Kidney epithelial cell (primary cell): ENCODE data around the gene ZNF260. TPM values are rescaled to one million over a fixed set of nuclear protein-coding genes. Genes with fewer than 3 reads are reported as not detected.
"Not testable (repeated sequence)": the region's sequence is repeated elsewhere in the genome, so short reads cannot be mapped to it uniquely, and the experiment has no call there.

ENCODE experiments used
- DNase-seq: peaks from one replicate; pipeline ENCODE4 v3.0.0-alpha.2; 2010; ENCODE audit warnings: low read depth
- H3K27me3 ChIP-seq: 2 replicates; pipeline ENCODE4 v1.6.0; 2011; ENCODE audit warnings: low read length; ENCODE audit not compliant: control insufficient read depth, insufficient read depth
- H3K36me3 ChIP-seq: 2 replicates; pipeline ENCODE4 v1.5.1; 2011; ENCODE audit warnings: low read length; ENCODE audit not compliant: control insufficient read depth, insufficient read depth
- H3K4me3 ChIP-seq: 2 replicates; pipeline ENCODE4 v1.5.1; 2011; ENCODE audit warnings: low read depth, mild to moderate bottlenecking, control low read depth, low read length
- total RNA-seq: library from RNA; depleted of rRNA; stranded (reverse); fragments of >200 nt; gene quantifications from 2 replicates; pipeline ENCODE4 v1.2.3, GENCODE V29; 2015
- TF ChIP-seq, protein P1 (sequence below): IDR thresholded peaks from 2 replicates; pipeline ENCODE4 v1.5.1; 2011; ENCODE audit warnings: mild to moderate bottlenecking, moderate library complexity, low read length, control low read depth, inconsistent platforms; ENCODE audit not compliant: insufficient read depth, poor library complexity, severe bottlenecking

ZNF260 gene
- total RNA-seq, 1 donor from 2014 or later, result 18.6 TPM

DNA sequence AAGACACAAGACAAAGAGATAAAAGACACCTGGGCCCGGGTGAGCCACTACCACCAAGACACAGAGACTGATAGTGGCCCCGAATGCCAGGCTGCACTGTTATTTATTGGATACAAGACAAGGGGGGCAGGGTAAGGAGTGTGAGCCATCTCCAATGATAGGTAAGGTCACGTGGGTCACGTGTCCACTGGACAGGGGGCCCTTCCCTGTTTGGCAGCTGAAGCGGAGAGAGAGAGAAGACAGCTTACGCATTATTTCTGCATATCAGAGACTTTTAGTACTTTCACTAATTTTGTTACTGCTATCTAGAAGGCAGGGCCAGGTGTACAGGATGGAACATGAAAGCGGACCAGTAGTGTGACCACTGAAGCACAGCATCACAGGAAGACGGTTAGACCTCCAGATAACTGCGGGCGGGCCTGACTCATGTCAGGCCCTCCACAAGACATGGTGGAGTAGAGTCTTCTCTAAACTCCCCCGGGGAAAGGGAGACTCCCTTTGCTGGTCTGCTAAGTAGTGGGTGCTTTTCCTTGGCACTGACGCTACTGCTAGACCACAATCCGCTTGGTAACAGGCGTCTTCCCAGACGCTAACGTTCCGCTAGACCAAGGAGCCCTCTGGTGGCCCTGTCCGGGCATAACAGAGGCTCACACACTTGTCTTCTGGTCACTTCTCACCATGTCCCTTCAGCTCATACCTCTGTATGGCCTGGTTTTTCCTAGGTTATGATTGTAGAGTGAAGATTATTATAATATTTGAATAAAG, 35.2 kb downstream of the ZNF260 start:
- H3K27me3 ChIP-seq, DNase-seq, H3K4me3 ChIP-seq, H3K36me3 ChIP-seq: not testable (repeated sequence)
- TF ChIP-seq, protein P1, sequence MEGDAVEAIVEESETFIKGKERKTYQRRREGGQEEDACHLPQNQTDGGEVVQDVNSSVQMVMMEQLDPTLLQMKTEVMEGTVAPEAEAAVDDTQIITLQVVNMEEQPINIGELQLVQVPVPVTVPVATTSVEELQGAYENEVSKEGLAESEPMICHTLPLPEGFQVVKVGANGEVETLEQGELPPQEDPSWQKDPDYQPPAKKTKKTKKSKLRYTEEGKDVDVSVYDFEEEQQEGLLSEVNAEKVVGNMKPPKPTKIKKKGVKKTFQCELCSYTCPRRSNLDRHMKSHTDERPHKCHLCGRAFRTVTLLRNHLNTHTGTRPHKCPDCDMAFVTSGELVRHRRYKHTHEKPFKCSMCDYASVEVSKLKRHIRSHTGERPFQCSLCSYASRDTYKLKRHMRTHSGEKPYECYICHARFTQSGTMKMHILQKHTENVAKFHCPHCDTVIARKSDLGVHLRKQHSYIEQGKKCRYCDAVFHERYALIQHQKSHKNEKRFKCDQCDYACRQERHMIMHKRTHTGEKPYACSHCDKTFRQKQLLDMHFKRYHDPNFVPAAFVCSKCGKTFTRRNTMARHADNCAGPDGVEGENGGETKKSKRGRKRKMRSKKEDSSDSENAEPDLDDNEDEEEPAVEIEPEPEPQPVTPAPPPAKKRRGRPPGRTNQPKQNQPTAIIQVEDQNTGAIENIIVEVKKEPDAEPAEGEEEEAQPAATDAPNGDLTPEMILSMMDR, result peak; percentile 26

DNA sequence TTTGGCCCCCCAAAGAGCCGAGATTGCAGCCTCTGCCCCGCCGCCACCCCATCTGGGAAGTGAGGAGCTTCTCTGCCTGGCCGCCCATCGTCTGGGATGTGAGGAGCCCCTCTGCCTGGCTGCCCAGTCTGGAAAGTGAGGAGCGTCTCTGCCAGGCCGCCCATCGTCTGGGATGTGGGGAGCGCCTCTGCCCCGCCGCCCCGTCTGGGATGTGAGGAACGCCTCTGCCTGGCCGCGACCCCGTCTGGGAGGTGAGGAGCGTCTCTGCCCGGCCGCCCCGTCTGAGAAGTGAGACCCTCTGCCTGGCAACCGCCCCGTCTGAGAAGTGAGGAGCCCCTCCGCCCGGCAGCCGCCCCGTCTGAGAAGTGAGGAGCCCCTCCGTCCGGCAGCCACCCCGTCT, 37.2 kb downstream of the ZNF260 start:
- not testable (repeated sequence) for H3K4me3 ChIP-seq, H3K36me3 ChIP-seq, DNase-seq, H3K27me3 ChIP-seq

DNA sequence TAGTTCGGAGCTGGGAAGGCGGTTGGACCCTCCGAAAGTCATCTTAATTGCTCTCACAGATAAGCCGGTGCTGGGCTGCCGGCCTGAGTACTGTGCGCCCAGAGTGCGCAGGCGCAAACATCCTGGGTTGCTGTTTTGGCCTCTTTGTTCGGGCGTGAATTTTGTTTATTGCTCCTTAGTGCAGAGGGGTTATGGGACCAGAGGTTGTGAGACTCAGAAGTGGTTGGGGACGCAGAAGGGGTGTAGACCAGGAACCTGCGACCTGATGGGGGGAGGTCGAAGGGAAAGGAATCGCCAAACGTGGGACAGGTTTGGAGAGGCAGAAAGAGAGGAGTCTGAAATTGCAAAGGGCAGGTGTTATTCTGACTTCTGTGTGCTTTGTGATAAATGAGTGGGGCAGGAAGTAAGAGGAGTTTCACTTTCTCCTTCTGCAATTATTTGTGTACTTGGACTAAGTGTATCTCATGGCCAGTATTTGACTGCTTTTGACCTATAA, 38.1 kb downstream of the ZNF260 start:
- DNase-seq, result peak; percentile 64
- TF ChIP-seq, protein P1, result no peak
- Histone ChIP-seq H3K27me3 (no peaks in the 10 kb centered on the region), H3K4me3 (peak overlapping the region; percentile 72), H3K36me3 (no peaks in the 10 kb centered on the region)

DNA sequence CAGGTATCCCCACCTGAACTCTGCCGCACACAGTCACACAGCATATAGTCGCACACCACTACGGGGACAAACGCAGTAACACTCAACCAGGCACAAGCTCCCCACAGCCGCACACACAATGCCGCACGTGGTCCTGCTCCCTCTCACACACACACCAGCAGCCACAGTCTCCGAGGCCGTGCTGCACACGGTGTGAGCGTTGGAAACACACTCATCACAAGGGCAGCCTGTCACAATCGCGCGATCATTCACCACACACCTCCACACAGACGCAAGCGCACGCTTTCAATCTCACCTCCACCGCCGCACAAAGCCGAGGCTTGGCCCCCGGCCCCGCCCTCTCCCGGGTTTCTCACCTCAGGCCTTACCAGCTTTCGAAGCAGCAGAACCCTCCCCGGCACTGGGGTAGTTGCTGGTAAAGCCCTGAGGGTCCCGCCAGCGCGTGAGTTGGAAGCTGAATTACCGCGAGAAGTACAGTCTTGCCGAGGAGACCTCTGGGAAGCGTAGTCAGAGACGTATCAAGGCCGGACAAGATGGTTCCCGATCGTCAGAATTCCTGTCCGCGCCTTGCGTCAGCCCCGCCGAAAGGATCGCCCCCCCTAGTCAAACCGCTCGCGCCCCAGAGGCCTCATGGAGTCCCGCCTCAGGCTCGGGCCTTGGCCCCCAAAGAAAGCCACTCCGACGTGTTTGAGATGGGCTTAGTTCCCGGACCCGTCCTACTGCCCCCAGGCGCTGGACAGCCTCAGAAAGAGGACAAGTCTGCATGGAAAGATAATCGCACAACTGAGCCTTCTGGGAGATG, 38.8 kb downstream of the ZNF260 start, which contains the start of gene ZNF566:
TSS of gene ZNF566 (minus strand) at position 444 of the 802 bp plus-strand sequence. CDS start 13,004 bp downstream, outside the sequence.
- H3K4me3 ChIP-seq, result peak within 1 kb of the TSS; percentile 72
- H3K36me3 ChIP-seq, result no peaks in the 10 kb centered on the region
- peak; percentile 96 for DNase-seq
- TF ChIP-seq, protein P1, result no peak
- H3K27me3 ChIP-seq, result no peaks in the 10 kb centered on the region

DNA sequence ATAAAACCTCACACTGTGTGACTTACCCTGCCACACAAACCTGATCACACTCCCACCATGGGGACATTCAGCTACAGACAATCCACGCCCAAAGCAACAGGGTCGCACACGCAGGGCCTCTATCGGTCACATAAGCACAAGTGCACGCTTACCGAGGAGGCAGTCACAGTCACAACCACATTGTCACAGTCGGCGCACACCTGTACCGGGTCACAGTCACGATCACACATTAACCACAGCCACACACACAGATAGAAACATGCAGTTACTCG, 39.3 kb downstream of the ZNF260 start:
- H3K36me3 ChIP-seq, result no peaks in the 10 kb centered on the region
- H3K27me3 ChIP-seq, result no peaks in the 10 kb centered on the region
- TF ChIP-seq, protein P1, result no peak
- DNase-seq, result no peak
- peak overlapping the region; percentile 72 for H3K4me3 ChIP-seq

DNA sequence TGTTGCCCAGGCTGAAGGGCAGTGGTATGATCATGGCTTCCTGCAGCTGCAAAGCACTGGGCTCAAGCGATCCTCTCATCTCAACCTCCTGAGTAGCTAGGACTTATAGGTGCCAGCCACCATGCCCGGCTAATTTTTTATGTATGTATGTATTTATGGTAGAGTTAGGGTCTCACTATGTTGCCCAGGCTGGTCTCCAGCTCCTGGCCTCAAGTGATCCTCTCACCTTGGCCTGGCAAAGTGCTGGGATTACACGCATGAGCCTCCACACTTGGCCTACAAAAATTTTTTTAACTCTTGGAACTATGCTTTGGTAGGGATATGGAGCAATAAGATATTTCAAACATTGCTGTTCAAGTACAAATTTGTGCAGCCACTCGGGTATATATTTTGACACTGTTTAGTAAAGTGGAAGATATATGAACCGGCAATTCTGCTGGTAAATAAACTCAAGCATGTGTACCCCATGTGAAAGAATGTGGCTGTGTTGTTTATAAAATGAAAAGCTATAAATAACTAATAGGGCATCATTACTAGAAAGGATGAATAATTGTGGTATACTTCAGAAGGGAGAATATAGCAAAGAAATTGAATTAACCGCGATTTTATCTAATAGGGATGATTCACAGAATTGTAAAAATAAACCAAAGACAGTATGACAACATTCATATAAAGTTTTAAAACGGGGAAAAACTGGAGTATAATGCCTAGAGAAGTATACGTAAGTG, 39.8 kb downstream of the ZNF260 start:
- no peak for DNase-seq
- TF ChIP-seq, protein P1, result no peak
- Histone ChIP-seq H3K36me3 (no peaks in the 10 kb centered on the region), H3K27me3 (no peaks in the 10 kb centered on the region), H3K4me3 (peak overlapping the region; percentile 72)
